Activated CD8-positive, alpha-beta memory T cell treated with anti-CD3 and anti-CD28 coated beads, Interleukin-2, amount 10 ng/mL, durations not matched to agents 7 days and 5 days (primary cell): Measurements from ENCODE around the gene PAXX. TPM values are rescaled to one million over a fixed set of nuclear protein-coding genes. Genes with fewer than 3 reads are reported as not detected.

Experiments
- ATAC-seq: fragments of 150-1000 bp; cut with Tn5 transposase; one replicate; pipeline ENCODE4 v1.10.0; 2021; ENCODE audit warnings: moderate library complexity
- CTCF ChIA-PET: fragments of 350-600 bp; sonication (Branson Sonifier 250); formaldehyde crosslinking; loops from one replicate; lab custom pipeline; 2021; ENCODE audit warnings: antibody characterized with exemption; lab: Charles Lee
- DNase-seq: peaks from one replicate; pipeline ENCODE4 v3.0.0-alpha.2; 2020
- H3K27ac Mint-ChIP-seq: one replicate; pipeline ENCODE4 v1.8.0; 2021; ENCODE audit warnings: mild to moderate bottlenecking, mixed read lengths
- H3K27me3 Mint-ChIP-seq: one replicate; pipeline ENCODE4 v1.8.0; 2021; ENCODE audit warnings: mixed read lengths
- H3K36me3 Mint-ChIP-seq: one replicate; pipeline ENCODE4 v1.8.0; 2021; ENCODE audit warnings: mild to moderate bottlenecking, mixed read lengths
- H3K4me1 Mint-ChIP-seq: one replicate; pipeline ENCODE4 v1.8.0; 2021; ENCODE audit warnings: mixed read lengths
- H3K4me3 Mint-ChIP-seq: one replicate; pipeline ENCODE4 v1.8.0; 2021; ENCODE audit warnings: mild to moderate bottlenecking, moderate library complexity, mixed read lengths
- H3K9me3 Mint-ChIP-seq: one replicate; pipeline ENCODE4 v1.8.0; 2022; ENCODE audit warnings: low read depth, mixed read lengths
- total RNA-seq, 2 experiments: library from RNA; stranded (reverse); gene quantifications; one replicate each; pipeline ENCODE4 v1.2.3, GENCODE V29; 2021

The PAXX gene
- total RNA-seq, 2 experiments from 2014 or later: 68.6 to 94.8 TPM

GRCh38 chr9:137017791-137018497, 25.7 kb downstream of the PAXX start:
- ATAC-seq: no peak
- CTCF ChIA-PET: interaction anchor here (4.4 kb wide), 1 partner anchor 11 kb away, joined by 19 read pairs; the partner anchor contains the start of gene ABCA2
- Mint-ChIP-seq H3K9me3 (no peaks in the 10 kb centered on the region), H3K27ac (no peak overlapping the region), H3K27me3 (no peaks in the 10 kb centered on the region), H3K4me3 (no peak overlapping the region), H3K4me1 (peaks cover 4% of the 10 kb centered on the region), H3K36me3 (peaks cover 1% of the 10 kb centered on the region)
- no peak for DNase-seq

- CTCF ChIA-PET: interaction anchor here (1.0 to 4.4 kb wide), 2 partner anchors 10 to 11 kb away, joined by 3 to 19 read pairs; partner anchors contain the start of gene ABCA2
Observed at GRCh38 chr9:137018761-137019559, 26.7 kb downstream of the PAXX start.

GRCh38 chr9:137019891-137020683, 27.9 kb downstream of the PAXX start:
- Mint-ChIP-seq H3K9me3 (no peaks in the 10 kb centered on the region), H3K27me3 (no peaks in the 10 kb centered on the region), H3K27ac (no peak overlapping the region), H3K4me3 (no peak overlapping the region), H3K36me3 (peaks cover 1% of the 10 kb centered on the region), H3K4me1 (peaks cover 14% of the 10 kb centered on the region)
- no peak for DNase-seq
- ATAC-seq: no peak
- CTCF ChIA-PET: interaction anchor here (1.0 to 9.7 kb wide), 5 partner anchors 9 to 72 kb away, joined by 3 to 79 read pairs (median 7); partner anchors contain the start of genes ABCA2 and FUT7

More at GRCh38 chr9:137018761-137019559, 26.7 kb downstream of the PAXX start:
- DNase-seq: no peak
- Mint-ChIP-seq H3K27ac (no peak overlapping the region), H3K36me3 (peaks cover 1% of the 10 kb centered on the region), H3K4me1 (peaks cover 7% of the 10 kb centered on the region), H3K27me3 (no peaks in the 10 kb centered on the region), H3K9me3 (no peaks in the 10 kb centered on the region), H3K4me3 (no peak overlapping the region)
- no peak for ATAC-seq

GRCh38 chr9:137020771-137021567, 28.7 kb downstream of the PAXX start:
- DNase-seq (no peak), ATAC-seq (no peak)
- no peak overlapping the region for H3K27ac Mint-ChIP-seq
- peaks cover 14% of the 10 kb centered on the region for H3K4me1 Mint-ChIP-seq
- H3K4me3 Mint-ChIP-seq: no peak overlapping the region
- H3K9me3 Mint-ChIP-seq: no peaks in the 10 kb centered on the region
- CTCF ChIA-PET: interaction anchor here (0.7 to 9.7 kb wide), 8 partner anchors 8 to 233 kb away, joined by 3 to 79 read pairs (median 4); partner anchors contain the start of genes ABCA2 and FUT7
- no peaks in the 10 kb centered on the region for H3K36me3 Mint-ChIP-seq
- no peaks in the 10 kb centered on the region for H3K27me3 Mint-ChIP-seq

GRCh38 chr9:137021568-137021978, 29.4 kb downstream of the PAXX start:
- H3K36me3 Mint-ChIP-seq: no peaks in the 10 kb centered on the region
- no peaks in the 10 kb centered on the region for H3K9me3 Mint-ChIP-seq
- no peak overlapping the region for H3K27ac Mint-ChIP-seq
- CTCF ChIA-PET: interaction anchor here (0.7 to 9.7 kb wide), 9 partner anchors 8 to 233 kb away, joined by 3 to 79 read pairs (median 4); partner anchors contain the start of gene ABCA2
- peaks cover 16% of the 10 kb centered on the region for H3K4me1 Mint-ChIP-seq
- DNase-seq (no peak), ATAC-seq (no peak)
- no peak overlapping the region for H3K4me3 Mint-ChIP-seq
- H3K27me3 Mint-ChIP-seq: no peaks in the 10 kb centered on the region

GRCh38 chr9:137021979-137022661, 29.9 kb downstream of the PAXX start:
- no peak overlapping the region for H3K4me3 Mint-ChIP-seq
- no peaks in the 10 kb centered on the region for H3K9me3 Mint-ChIP-seq
- no peaks in the 10 kb centered on the region for H3K36me3 Mint-ChIP-seq
- H3K4me1 Mint-ChIP-seq: peaks cover 18% of the 10 kb centered on the region
- DNase-seq (peak; percentile 87), ATAC-seq (peak; percentile 85)
- CTCF ChIA-PET: interaction anchor here (0.6 to 9.7 kb wide), 5 partner anchors 14 to 214 kb away, joined by 3 to 79 read pairs (median 4); no protein-coding TSS in a partner anchor
- peaks cover under 1% of the 10 kb centered on the region for H3K27me3 Mint-ChIP-seq
- H3K27ac Mint-ChIP-seq: no peak overlapping the region

- Mint-ChIP-seq H3K4me1 (peaks cover 20% of the 10 kb centered on the region), H3K27me3 (peaks cover 3% of the 10 kb centered on the region), H3K36me3 (no peaks in the 10 kb centered on the region), H3K9me3 (no peaks in the 10 kb centered on the region), H3K4me3 (no peak overlapping the region), H3K27ac (no peak overlapping the region)
- ATAC-seq (no peak), DNase-seq (no peak)
- CTCF ChIA-PET: interaction anchor here (0.6 to 10.2 kb wide), 5 partner anchors 13 to 214 kb away, joined by 3 to 98 read pairs (median 4); partner anchors contain the start of gene SAPCD2
Observed at GRCh38 chr9:137022662-137023008, 30.4 kb downstream of the PAXX start.

- Mint-ChIP-seq H3K27me3 (peaks cover 3% of the 10 kb centered on the region), H3K9me3 (no peaks in the 10 kb centered on the region), H3K4me1 (peaks cover 20% of the 10 kb centered on the region), H3K4me3 (no peak overlapping the region), H3K36me3 (no peaks in the 10 kb centered on the region), H3K27ac (no peak overlapping the region)
- DNase-seq: no peak
- no peak for ATAC-seq
- CTCF ChIA-PET: interaction anchor here (1.4 to 10.2 kb wide), 3 partner anchors 13 to 47 kb away, joined by 4 to 98 read pairs (median 79); partner anchors contain the start of gene SAPCD2
Observed at GRCh38 chr9:137023157-137023556, 30.9 kb downstream of the PAXX start.

GRCh38 chr9:137023583-137023991, 31.4 kb downstream of the PAXX start:
- H3K4me3 Mint-ChIP-seq: no peak overlapping the region
- H3K27ac Mint-ChIP-seq: no peak overlapping the region
- no peak for DNase-seq
- CTCF ChIA-PET: interaction anchor here (9.7 to 10.2 kb wide), 2 partner anchors 12 to 44 kb away, joined by 79 to 98 read pairs; partner anchors contain the start of gene SAPCD2
- peaks cover 21% of the 10 kb centered on the region for H3K4me1 Mint-ChIP-seq
- ATAC-seq: no peak
- no peaks in the 10 kb centered on the region for H3K36me3 Mint-ChIP-seq
- H3K9me3 Mint-ChIP-seq: no peaks in the 10 kb centered on the region
- peaks cover 3% of the 10 kb centered on the region for H3K27me3 Mint-ChIP-seq

GRCh38 chr9:137025517-137025966, 33.3 kb downstream of the PAXX start:
- peaks cover 3% of the 10 kb centered on the region for H3K27me3 Mint-ChIP-seq
- H3K9me3 Mint-ChIP-seq: no peaks in the 10 kb centered on the region
- H3K4me1 Mint-ChIP-seq: peaks cover 39% of the 10 kb centered on the region
- H3K36me3 Mint-ChIP-seq: no peaks in the 10 kb centered on the region
- H3K27ac Mint-ChIP-seq: no peak overlapping the region
- DNase-seq (no peak), ATAC-seq (no peak)
- H3K4me3 Mint-ChIP-seq: no peak overlapping the region
- CTCF ChIA-PET: interaction anchor here (0.8 to 11.9 kb wide), 8 partner anchors 10 to 81 kb away, joined by 3 to 234 read pairs (median 10); partner anchors contain the start of genes C8G, CLIC3, FBXW5 and NPDC1

- Mint-ChIP-seq H3K9me3 (no peaks in the 10 kb centered on the region), H3K4me1 (peaks cover 45% of the 10 kb centered on the region), H3K4me3 (no peak overlapping the region)
Observed at GRCh38 chr9:137026384-137026783, 34.2 kb downstream of the PAXX start.

More at GRCh38 chr9:137026384-137026783, 34.2 kb downstream of the PAXX start:
- peaks cover 3% of the 10 kb centered on the region for H3K27me3 Mint-ChIP-seq
- H3K27ac Mint-ChIP-seq: no peak overlapping the region
- no peaks in the 10 kb centered on the region for H3K36me3 Mint-ChIP-seq
- DNase-seq (no peak), ATAC-seq (no peak)
- CTCF ChIA-PET: interaction anchor here (1.5 to 11.9 kb wide), 6 partner anchors 10 to 81 kb away, joined by 3 to 234 read pairs (median 46); partner anchors contain the start of genes C8G, CLIC3, FBXW5 and NPDC1
